SK-N-SH (cell line): Measurements from ENCODE around the gene PPM1A. TPM values are rescaled to one million over a fixed set of nuclear protein-coding genes. Genes with fewer than 3 reads are reported as not detected.

Experiments
- CTCF ChIA-PET: fragments of 300-600, 350-600 bp; formaldehyde crosslinking; extraction: SDS; loops from one replicate; lab custom pipeline; 2021; lab: Yijun Ruan, JAX
- POLR2A ChIA-PET: fragments of 350-600 bp; sonication (Branson Sonifier 250); formaldehyde crosslinking; extraction: SDS; loops from one replicate; lab custom pipeline; 2020; ENCODE audit warnings: antibody characterized with exemption, inconsistent platforms; lab: Yijun Ruan, JAX
- DNase-seq: peaks from one replicate; pipeline ENCODE4 v3.0.0; 2012
- H2AFZ ChIP-seq: fragments of 200-600 bp; sonication (generic); 2 replicates; pipeline ENCODE4 v1.8.1; 2016; ENCODE audit warnings: antibody characterized with exemption, mild to moderate bottlenecking, low read depth
- H3F3A ChIP-seq: fragments of 200-600 bp; sonication (generic); replicated peaks from 2 replicates; pipeline ENCODE3; 2016; ENCODE audit warnings: antibody characterized with exemption, mild to moderate bottlenecking; ENCODE audit not compliant: insufficient read depth
- H3K27ac ChIP-seq, 2 experiments: fragments of 200-500 bp in 1 of 2; fragments of 200-600 bp in 1 of 2; sonication (Bioruptor generic) in 1 of 2; sonication (generic), shearing (Covaris generic) in 1 of 2; 2 replicates each; pipeline versions ENCODE4 v1.5.1 to v1.6.1; 2014 to 2016; ENCODE audit warnings: low read depth in 2 of 2, inconsistent platforms in 1 of 2, low read length in 1 of 2, mild to moderate bottlenecking in 1 of 2, mixed read lengths in 1 of 2
- H3K27me3 ChIP-seq: fragments of 200-600 bp; sonication (generic), shearing (Covaris generic); 2 replicates; pipeline ENCODE4 v1.6.1; 2016; ENCODE audit warnings: mixed run types; ENCODE audit not compliant: insufficient read depth
- H3K36me3 ChIP-seq, 2 experiments: fragments of 200-500 bp in 1 of 2; fragments of 200-600 bp in 1 of 2; sonication (Bioruptor generic) in 1 of 2; sonication (generic) in 1 of 2; replicated peaks in 1 of 2; 2 replicates each; pipeline versions ENCODE3 to v1.5.1; 2014 to 2016; ENCODE audit warnings: low read length in 1 of 2, mild to moderate bottlenecking in 1 of 2; ENCODE audit not compliant: insufficient read depth in 2 of 2, control insufficient read depth in 1 of 2
- H3K4me1 ChIP-seq, 2 experiments: fragments of 200-500 bp in 1 of 2; fragments of 200-600 bp in 1 of 2; sonication (Bioruptor generic) in 1 of 2; sonication (generic), shearing (Covaris generic) in 1 of 2; 2 replicates each; pipeline versions ENCODE4 v1.5.1 to v1.6.1; 2014 to 2016; ENCODE audit warnings: low read depth in 1 of 2, low read length in 1 of 2, mixed run types in 1 of 2; ENCODE audit not compliant: insufficient read depth in 2 of 2, control insufficient read depth in 1 of 2
- H3K4me2 ChIP-seq: fragments of 200-600 bp; sonication (generic), shearing (Covaris generic); 2 replicates; pipeline ENCODE4 v1.6.1; 2017; ENCODE audit warnings: mixed run types
- H3K4me3 ChIP-seq, 2 experiments: fragments of 200-500 bp in 1 of 2; fragments of 200-600 bp in 1 of 2; sonication (Bioruptor generic) in 1 of 2; sonication (generic), shearing (Covaris generic) in 1 of 2; 2 replicates each; pipeline versions ENCODE4 v1.5.1 to v1.8.1; 2014 to 2016; ENCODE audit warnings: low read depth in 2 of 2, inconsistent platforms in 1 of 2, low read length in 1 of 2, mild to moderate bottlenecking in 1 of 2, mixed read lengths in 1 of 2, moderate library complexity in 1 of 2
- H3K79me2 ChIP-seq: fragments of 200-600 bp; sonication (generic); 2 replicates; pipeline ENCODE4 v1.8.1; 2017; ENCODE audit warnings: mild to moderate bottlenecking; ENCODE audit not compliant: insufficient read depth
- H3K9ac ChIP-seq: fragments of 200-600 bp; sonication (generic); 2 replicates; pipeline ENCODE4 v1.6.1; 2017; ENCODE audit warnings: mixed run types
- H3K9me2 ChIP-seq: fragments of 200-600 bp; sonication (generic); 2 replicates; pipeline ENCODE4 v1.6.1; 2017; ENCODE audit warnings: mixed run types
- H3K9me3 ChIP-seq: fragments of 200-600 bp; sonication (generic); 2 replicates; pipeline ENCODE4 v1.6.1; 2017; ENCODE audit warnings: mixed run types, mild to moderate bottlenecking, moderate library complexity
- H4K20me1 ChIP-seq: fragments of 200-600 bp; sonication (generic); 2 replicates; pipeline ENCODE4 v1.6.1; 2017; ENCODE audit warnings: mild to moderate bottlenecking, mixed run types; ENCODE audit not compliant: insufficient read depth
- CHD2 ChIP-seq: fragments of 150-350 bp; IDR thresholded peaks from 2 replicates; pipeline ENCODE4 v1.6.1; 2018; ENCODE audit warnings: low read length; ENCODE audit not compliant: partially characterized antibody
- EP300 ChIP-seq, 2 experiments: IDR thresholded peaks; 2 replicates each; pipeline versions ENCODE4 v1.4.0 to v1.6.1; 2012; ENCODE audit warnings: borderline replicate concordance in 1 of 2, low read depth in 1 of 2, low read length in 1 of 2
- JUND ChIP-seq: IDR thresholded peaks from 2 replicates; pipeline ENCODE4 v1.4.0; 2012
- MEF2A ChIP-seq: IDR thresholded peaks from 2 replicates; pipeline ENCODE4 v1.4.0; 2012; ENCODE audit warnings: low read depth, borderline replicate concordance
- MXI1 ChIP-seq: IDR thresholded peaks from 2 replicates; pipeline ENCODE4 v1.6.1; 2012; ENCODE audit warnings: mild to moderate bottlenecking, low read depth, low read length, improper control_type of control experiment
- NRF1 ChIP-seq: IDR thresholded peaks from 2 replicates; pipeline ENCODE4 v1.6.1; 2012; ENCODE audit warnings: low read depth, mild to moderate bottlenecking, low read length
- PBX3 ChIP-seq: IDR thresholded peaks from 2 replicates; pipeline ENCODE4; 2012
- POLR2AphosphoS5 ChIP-seq: IDR thresholded peaks from 2 replicates; pipeline ENCODE4 v1.6.1; 2012; ENCODE audit warnings: low read depth, low read length
- RAD21 ChIP-seq: IDR thresholded peaks from 2 replicates; pipeline ENCODE4 v1.6.1; 2012; ENCODE audit warnings: mild to moderate bottlenecking, low read length
- RCOR1 ChIP-seq: fragments of 150-350 bp; IDR thresholded peaks from 2 replicates; pipeline ENCODE4 v1.6.1; 2017; ENCODE audit warnings: antibody characterized with exemption, low read length
- SMC3 ChIP-seq: IDR thresholded peaks from 2 replicates; pipeline ENCODE4 v1.6.1; 2012; ENCODE audit warnings: low read depth, low read length, improper control_type of control experiment
- YY1 ChIP-seq: IDR thresholded peaks from 2 replicates; pipeline ENCODE4 v1.4.0; 2012; ENCODE audit warnings: low read depth, mild to moderate bottlenecking
- ZBTB33 ChIP-seq: IDR thresholded peaks from 2 replicates; pipeline ENCODE4 v1.4.0; 2012; ENCODE audit warnings: low read depth, borderline replicate concordance
- WGBS: methylation state at CpG from one replicate; pipeline ENCODE4 v1.1.6; 2017; ENCODE audit warnings: low lambda C conversion rate; 5-methylcytosine and 5-hydroxymethylcytosine counted together
- polyA plus RNA-seq, 3 experiments: library from polyadenylated mRNA; depleted of rRNA; stranded (reverse); fragments of >200 nt; gene quantifications; 2 replicates each; pipeline ENCODE4 v1.2.3, GENCODE V29; 2012
- TF ChIP-seq, protein P1 (sequence below): fragments of 150-350 bp; IDR thresholded peaks from 2 replicates; pipeline ENCODE4 v1.6.1; 2017; ENCODE audit warnings: antibody characterized with exemption, low read length, low read depth, borderline replicate concordance
- TF ChIP-seq, protein P2 (sequence below): fragments of 200-600 bp; sonication (generic); IDR thresholded peaks from 2 replicates; pipeline ENCODE4 v1.6.1; 2017; ENCODE audit warnings: antibody characterized with exemption, mild to moderate bottlenecking, moderate library complexity

Gene PPM1A
- polyA plus RNA-seq, 1 of the 3 experiments (the other 2 are of a cell fraction): 12.3 TPM

DNA sequence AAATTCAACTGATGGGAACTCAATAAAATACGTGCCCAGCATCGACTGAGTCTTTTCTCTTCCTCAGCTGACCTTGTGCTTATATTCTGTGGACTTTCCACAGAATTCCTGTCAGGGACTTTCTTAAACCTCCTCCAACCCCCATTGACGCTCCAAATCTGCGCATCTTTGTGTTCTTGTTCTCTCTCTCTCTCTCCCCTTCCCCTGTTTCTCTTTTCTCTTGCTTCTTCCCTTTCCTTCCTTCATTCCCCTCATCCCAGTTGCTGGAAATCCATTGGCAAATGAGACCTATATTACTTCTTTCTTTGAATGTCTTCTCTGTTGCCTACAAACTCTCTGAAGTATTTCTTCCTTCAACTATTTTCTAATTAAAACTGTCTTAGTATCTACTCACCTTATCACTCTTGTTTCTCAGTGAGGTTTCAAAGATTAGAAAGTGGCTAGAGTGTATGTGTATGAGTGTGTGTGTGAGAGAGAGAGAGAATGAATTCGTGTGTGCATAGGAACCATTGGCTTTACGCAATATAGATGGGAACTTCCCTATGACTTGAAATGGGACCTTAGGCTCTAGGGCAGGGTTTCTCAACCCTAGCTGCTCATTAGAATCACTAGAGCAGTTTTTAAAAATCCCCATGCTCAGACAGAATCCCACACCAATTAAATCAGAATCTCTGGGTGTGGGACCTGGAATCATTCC lies 42.0 kb upstream of the PPM1A start:
- no peaks in the 10 kb centered on the region for H3F3A ChIP-seq
- TF ChIP-seq MXI1 (no peak), MEF2A (no peak), PBX3 (no peak), ZBTB33 (no peak), POLR2AphosphoS5 (no peak), JUND (no peak), EP300 (IDR thresholded peaks at IDR 0.05; ENCODE audit: borderline replicate concordance in 1 of 2, low read depth in 1 of 2, low read length in 1 of 2) (no peak), CHD2 (no peak), YY1 (no peak), SMC3 (no peak), NRF1 (no peak), RAD21 (no peak), RCOR1 (no peak)
- TF ChIP-seq, protein P1, sequence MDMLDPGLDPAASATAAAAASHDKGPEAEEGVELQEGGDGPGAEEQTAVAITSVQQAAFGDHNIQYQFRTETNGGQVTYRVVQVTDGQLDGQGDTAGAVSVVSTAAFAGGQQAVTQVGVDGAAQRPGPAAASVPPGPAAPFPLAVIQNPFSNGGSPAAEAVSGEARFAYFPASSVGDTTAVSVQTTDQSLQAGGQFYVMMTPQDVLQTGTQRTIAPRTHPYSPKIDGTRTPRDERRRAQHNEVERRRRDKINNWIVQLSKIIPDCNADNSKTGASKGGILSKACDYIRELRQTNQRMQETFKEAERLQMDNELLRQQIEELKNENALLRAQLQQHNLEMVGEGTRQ: no peak
- TF ChIP-seq, protein P2, sequence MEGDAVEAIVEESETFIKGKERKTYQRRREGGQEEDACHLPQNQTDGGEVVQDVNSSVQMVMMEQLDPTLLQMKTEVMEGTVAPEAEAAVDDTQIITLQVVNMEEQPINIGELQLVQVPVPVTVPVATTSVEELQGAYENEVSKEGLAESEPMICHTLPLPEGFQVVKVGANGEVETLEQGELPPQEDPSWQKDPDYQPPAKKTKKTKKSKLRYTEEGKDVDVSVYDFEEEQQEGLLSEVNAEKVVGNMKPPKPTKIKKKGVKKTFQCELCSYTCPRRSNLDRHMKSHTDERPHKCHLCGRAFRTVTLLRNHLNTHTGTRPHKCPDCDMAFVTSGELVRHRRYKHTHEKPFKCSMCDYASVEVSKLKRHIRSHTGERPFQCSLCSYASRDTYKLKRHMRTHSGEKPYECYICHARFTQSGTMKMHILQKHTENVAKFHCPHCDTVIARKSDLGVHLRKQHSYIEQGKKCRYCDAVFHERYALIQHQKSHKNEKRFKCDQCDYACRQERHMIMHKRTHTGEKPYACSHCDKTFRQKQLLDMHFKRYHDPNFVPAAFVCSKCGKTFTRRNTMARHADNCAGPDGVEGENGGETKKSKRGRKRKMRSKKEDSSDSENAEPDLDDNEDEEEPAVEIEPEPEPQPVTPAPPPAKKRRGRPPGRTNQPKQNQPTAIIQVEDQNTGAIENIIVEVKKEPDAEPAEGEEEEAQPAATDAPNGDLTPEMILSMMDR: no peak
- TF ChIP-seq, all 33 proteins: peak for 0
- CTCF ChIA-PET: interaction anchor here (0.8 kb wide), 1 partner anchor 12 kb away, joined by 3 read pairs; no protein-coding TSS in a partner anchor
- DNase-seq: no peak
- H3K9ac ChIP-seq: no peak overlapping the region
- H3K27me3 ChIP-seq: no peaks in the 10 kb centered on the region; the same call in 1 of the 2 replicates
- H3K4me1 ChIP-seq: peaks cover 0 to 4% of the 10 kb centered on the region in 2 experiments; a peak in 2 of 4 replicates
- H3K4me2 ChIP-seq: no peak overlapping the region
- H3K27ac ChIP-seq: no peak overlapping the region
- H3K4me3 ChIP-seq: no peak overlapping the region
- 67% methylated on average over 6 of the region's 6 CpGs for WGBS
- no peaks in the 10 kb centered on the region for H4K20me1 ChIP-seq
- no peaks in the 10 kb centered on the region for H3K9me3 ChIP-seq
- POLR2A ChIA-PET: no interaction called here
- H3K36me3 ChIP-seq: no peaks in the 10 kb centered on the region
- no peaks in the 10 kb centered on the region for H3K9me2 ChIP-seq
- H2AFZ ChIP-seq: no peak overlapping the region
- no peaks in the 10 kb centered on the region for H3K79me2 ChIP-seq
